Nephron (organoid): Measurements from ENCODE around the gene KLKB1.
A peak's percentile ranks its signal among the peaks of the same experiment; 100 is the strongest.
"Not testable (repeated sequence)": the region's sequence is repeated elsewhere in the genome, so short reads cannot be mapped to it uniquely, and the experiment has no call there.

Experiments
- H3K27ac Mint-ChIP-seq, 3 experiments: 2 replicates each; pipeline ENCODE4 v1.8.0; 2020; ENCODE audit warnings: mixed read lengths in 3 of 3, mild to moderate bottlenecking in 2 of 3, moderate library complexity in 1 of 3
- H3K27me3 Mint-ChIP-seq: 2 replicates; pipeline ENCODE4 v1.8.0; 2021; ENCODE audit warnings: low read depth, mild to moderate bottlenecking, moderate library complexity, mixed read lengths
- H3K36me3 Mint-ChIP-seq: 2 replicates; pipeline ENCODE4 v1.8.0; 2020; ENCODE audit warnings: low read depth, mixed read lengths
- H3K4me1 Mint-ChIP-seq: 2 replicates; pipeline ENCODE4 v1.8.0; 2020; ENCODE audit warnings: mixed read lengths
- H3K4me3 Mint-ChIP-seq, 3 experiments: 2 replicates each; pipeline ENCODE4 v1.8.0; 2020; ENCODE audit warnings: mild to moderate bottlenecking in 3 of 3, mixed read lengths in 3 of 3, moderate library complexity in 2 of 3
- H3K9me3 Mint-ChIP-seq: 2 replicates; pipeline ENCODE4 v1.8.0; 2020; ENCODE audit warnings: mixed read lengths
- TF ChIP-seq, protein P1 (sequence below), 3 experiments: fragments of 200-600 bp; sonication (generic); IDR thresholded peaks; one replicate each; pipeline ENCODE4 v1.5.0; 2021; ENCODE audit warnings: antibody characterized with exemption in 3 of 3; ENCODE audit not compliant: unreplicated experiment in 3 of 3

Gene KLKB1

DNA sequence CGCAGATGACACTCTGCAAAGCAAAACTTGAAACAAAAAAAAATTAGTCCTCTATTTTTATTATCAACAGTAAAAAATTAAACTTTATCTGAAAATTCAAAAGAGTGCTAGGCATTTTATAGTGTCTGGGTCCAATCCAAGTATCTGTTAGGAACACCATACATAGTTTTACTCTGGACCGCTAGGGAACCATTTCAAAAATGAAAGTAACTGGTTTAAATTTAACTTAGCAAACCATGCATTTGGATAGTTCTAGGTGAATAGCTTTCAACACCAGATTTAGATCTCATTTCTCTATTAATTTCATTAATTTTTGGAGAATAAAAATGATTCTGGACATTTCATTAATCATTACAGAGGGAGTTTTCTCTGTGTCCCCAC is 1.2 kb downstream of the KLKB1 start:
- Mint-ChIP-seq H3K27ac (peak overlapping the region in 1 of 3 experiments; percentile 65), H3K36me3 (peaks cover 6% of the 10 kb centered on the region), H3K9me3 (peaks cover 22% of the 10 kb centered on the region), H3K27me3 (peaks cover 5% of the 10 kb centered on the region), H3K4me3 (peak overlapping the region in 1 of 3 experiments; percentile 64), H3K4me1 (peaks cover 19% of the 10 kb centered on the region)
- TF ChIP-seq, protein P1, sequence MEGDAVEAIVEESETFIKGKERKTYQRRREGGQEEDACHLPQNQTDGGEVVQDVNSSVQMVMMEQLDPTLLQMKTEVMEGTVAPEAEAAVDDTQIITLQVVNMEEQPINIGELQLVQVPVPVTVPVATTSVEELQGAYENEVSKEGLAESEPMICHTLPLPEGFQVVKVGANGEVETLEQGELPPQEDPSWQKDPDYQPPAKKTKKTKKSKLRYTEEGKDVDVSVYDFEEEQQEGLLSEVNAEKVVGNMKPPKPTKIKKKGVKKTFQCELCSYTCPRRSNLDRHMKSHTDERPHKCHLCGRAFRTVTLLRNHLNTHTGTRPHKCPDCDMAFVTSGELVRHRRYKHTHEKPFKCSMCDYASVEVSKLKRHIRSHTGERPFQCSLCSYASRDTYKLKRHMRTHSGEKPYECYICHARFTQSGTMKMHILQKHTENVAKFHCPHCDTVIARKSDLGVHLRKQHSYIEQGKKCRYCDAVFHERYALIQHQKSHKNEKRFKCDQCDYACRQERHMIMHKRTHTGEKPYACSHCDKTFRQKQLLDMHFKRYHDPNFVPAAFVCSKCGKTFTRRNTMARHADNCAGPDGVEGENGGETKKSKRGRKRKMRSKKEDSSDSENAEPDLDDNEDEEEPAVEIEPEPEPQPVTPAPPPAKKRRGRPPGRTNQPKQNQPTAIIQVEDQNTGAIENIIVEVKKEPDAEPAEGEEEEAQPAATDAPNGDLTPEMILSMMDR (IDR thresholded peaks at IDR 0.05; ENCODE audit: unreplicated experiment in 3 of 3) = no peak

GRCh38 chr4:186234367-186234766 is 7.1 kb downstream of the KLKB1 start:
- TF ChIP-seq, protein P1 (IDR thresholded peaks at IDR 0.05; ENCODE audit: unreplicated experiment in 3 of 3) = no peak
- peaks cover 18% of the 10 kb centered on the region for H3K4me1 Mint-ChIP-seq
- no peak overlapping the region for H3K27ac Mint-ChIP-seq
- peaks cover 2% of the 10 kb centered on the region for H3K9me3 Mint-ChIP-seq
- no peak overlapping the region for H3K4me3 Mint-ChIP-seq
- H3K27me3 Mint-ChIP-seq = no peaks in the 10 kb centered on the region
- no peaks in the 10 kb centered on the region for H3K36me3 Mint-ChIP-seq

DNA sequence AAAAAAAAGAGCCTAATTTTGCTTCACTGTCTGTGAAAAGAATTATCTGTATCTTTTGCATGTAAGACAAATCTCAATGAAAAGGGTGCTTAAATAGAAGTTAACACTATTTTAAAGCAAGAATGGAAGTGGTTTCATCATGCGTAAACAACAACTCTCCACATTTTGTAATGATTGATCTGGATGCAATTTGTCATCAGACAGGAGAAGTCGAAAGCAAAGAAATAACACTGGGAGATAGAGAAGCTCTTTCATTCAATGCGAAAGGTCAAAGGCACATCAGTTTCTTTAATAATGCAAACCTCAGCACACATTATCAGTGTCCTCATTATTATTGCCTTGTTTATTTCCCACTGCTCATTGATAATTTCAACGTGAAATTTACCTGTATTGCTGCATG is 8.8 kb downstream of the KLKB1 start:
- no peaks in the 10 kb centered on the region for H3K27me3 Mint-ChIP-seq
- no peaks in the 10 kb centered on the region for H3K36me3 Mint-ChIP-seq

DNA sequence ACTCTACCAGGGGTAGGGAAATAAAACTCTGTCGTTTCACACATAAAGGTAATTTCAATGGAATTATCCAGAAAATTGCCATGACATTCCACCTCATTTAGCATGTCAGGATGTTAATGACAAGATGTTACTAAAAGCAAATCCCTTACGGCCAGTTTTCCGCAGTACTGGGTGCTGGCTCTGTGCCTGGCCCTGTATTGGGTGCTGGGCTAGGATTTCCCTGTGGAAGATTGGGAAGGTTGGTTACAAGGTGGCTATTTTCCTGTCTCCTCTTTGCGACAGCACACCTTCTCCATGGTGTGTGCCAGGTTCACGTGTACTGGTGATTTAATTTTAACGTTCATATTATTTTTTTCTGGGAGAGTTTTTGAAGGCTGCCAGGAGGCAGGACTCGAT is 13.1 kb downstream of the KLKB1 start:
- TF ChIP-seq, protein P1 (IDR thresholded peaks at IDR 0.05; ENCODE audit: unreplicated experiment in 3 of 3) = no peak
- Mint-ChIP-seq H3K27ac (no peak overlapping the region), H3K36me3 (no peaks in the 10 kb centered on the region), H3K4me3 (no peak overlapping the region), H3K9me3 (peaks cover 2% of the 10 kb centered on the region), H3K4me1 (no peaks in the 10 kb centered on the region), H3K27me3 (no peaks in the 10 kb centered on the region)

More for the DNA sequence above, 8.8 kb downstream of the KLKB1 start:
- Mint-ChIP-seq H3K4me3 (no peak overlapping the region), H3K27ac (no peak overlapping the region), H3K9me3 (peaks cover 2% of the 10 kb centered on the region), H3K4me1 (peaks cover 18% of the 10 kb centered on the region)
- TF ChIP-seq, protein P1 (IDR thresholded peaks at IDR 0.05; ENCODE audit: unreplicated experiment in 3 of 3) = no peak

DNA sequence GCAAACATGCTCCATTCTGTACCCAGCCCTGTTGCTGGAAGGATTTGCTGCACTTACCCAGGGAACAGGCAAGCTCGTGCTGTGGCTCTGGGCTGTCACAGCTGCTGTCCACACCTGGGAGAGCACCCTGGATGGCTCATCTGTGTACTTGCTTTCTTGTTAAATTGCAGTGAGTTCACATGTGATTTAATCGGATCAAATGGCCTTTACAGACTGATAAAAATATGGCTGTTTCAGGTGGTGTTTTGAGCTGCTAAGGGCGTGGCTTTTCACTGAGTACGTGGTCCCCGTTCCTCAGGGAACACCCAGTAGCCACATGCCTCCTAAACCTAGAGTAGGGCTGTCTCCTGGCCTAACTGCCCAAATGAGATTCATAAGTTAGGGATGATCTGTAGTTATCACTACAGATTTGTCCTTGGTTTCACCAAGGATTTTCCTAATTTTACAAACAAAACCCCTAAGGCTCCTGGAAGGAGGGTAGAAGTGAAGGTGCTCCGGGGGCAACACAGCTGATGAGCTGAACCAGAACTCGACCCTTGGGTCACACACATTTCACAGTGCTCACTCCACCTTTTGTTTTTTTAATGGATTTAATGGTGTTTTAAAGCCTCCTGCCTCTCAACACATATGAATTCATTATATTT is 13.7 kb downstream of the KLKB1 start:
- Mint-ChIP-seq H3K27ac (no peak overlapping the region), H3K4me3 (no peak overlapping the region), H3K4me1 (no peaks in the 10 kb centered on the region), H3K9me3 (peaks cover 5% of the 10 kb centered on the region), H3K27me3 (no peaks in the 10 kb centered on the region), H3K36me3 (no peaks in the 10 kb centered on the region)
- TF ChIP-seq, protein P1 (IDR thresholded peaks at IDR 0.05; ENCODE audit: unreplicated experiment in 3 of 3) = no peak

- Mint-ChIP-seq H3K27ac (no peak overlapping the region), H3K4me1 (no peaks in the 10 kb centered on the region), H3K36me3 (no peaks in the 10 kb centered on the region), H3K9me3 (peaks cover 7% of the 10 kb centered on the region), H3K27me3 (no peaks in the 10 kb centered on the region), H3K4me3 (no peak overlapping the region)
- TF ChIP-seq, protein P1 (IDR thresholded peaks at IDR 0.05; ENCODE audit: unreplicated experiment in 3 of 3) = no peak
These were observed 14.3 kb downstream of the KLKB1 start for GRCh38 chr4:186241616-186242015.

DNA sequence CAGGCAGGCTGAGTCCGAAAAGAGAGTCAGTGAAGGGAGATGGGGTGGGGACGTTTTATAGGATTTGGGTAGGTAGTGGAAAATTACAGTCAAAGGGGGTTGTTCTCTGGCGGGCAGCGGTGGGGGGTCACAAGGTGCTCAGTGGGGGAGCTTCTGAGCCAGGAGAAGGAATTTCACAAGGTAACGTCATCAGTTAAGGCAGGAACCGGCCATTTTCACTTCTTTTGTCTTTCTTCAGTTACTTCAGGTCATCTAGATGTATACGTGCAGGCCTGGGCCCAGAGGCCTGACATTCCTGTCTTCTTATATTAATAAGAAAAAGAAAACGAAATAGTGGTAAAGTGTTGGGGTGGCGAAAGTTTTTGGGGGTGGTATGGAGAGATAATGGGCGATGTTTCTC is 14.7 kb downstream of the KLKB1 start:
- H3K4me1 Mint-ChIP-seq, H3K27me3 Mint-ChIP-seq, H3K36me3 Mint-ChIP-seq, H3K4me3 Mint-ChIP-seq, H3K27ac Mint-ChIP-seq, H3K9me3 Mint-ChIP-seq: not testable (repeated sequence)
